ENCODE data around the gene TGIF1.
"Not testable (repeated sequence)": the region's sequence is repeated elsewhere in the genome, so short reads cannot be mapped to it uniquely, and the experiment has no call there.

The TGIF1 gene

DNA sequence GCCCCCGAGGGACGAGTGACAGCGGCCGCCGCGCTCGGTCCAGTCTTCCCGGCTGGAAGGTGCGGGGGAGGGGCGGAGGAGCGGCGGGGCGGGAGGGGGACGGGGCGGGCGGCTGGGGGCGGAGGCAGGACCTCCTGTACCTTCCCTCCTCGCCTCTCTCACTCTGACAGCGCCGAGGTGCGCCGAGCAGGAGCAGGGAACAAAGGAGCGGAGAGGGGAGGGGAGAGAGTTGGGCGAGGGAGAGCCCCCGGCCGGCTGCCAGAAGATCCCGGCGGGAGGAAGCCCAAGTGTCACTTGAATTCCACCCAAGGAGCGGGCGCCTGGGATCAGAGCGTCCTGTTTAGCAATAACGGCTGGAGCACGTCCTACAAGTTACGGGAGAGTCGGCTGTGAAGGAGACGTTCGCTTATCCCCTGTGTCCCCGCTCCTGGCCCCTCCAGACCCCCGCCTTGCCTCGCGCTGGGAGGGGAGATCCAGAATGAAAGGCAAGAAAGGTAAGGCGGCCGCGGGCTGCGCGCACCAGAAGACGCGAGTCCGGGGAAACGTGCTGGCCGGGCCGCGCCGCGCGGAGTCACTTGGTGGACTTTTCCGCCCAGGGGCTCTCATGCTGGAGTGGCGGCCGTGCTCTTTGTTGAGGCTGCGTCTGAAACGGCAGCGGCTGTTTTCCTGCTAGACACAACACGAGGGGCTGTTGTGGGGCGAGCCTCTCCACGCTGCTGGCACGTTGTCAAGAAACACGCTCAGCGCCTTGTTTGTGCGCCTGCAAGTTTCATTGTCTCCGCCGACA is at the start of gene TGIF1:
Gene TGIF1, plus strand, starts transcription at position 161 of the 787 bp plus-strand sequence. Its CDS starts 318 bp downstream, at position 479.
- Histone ChIP-seq H3K27me3 (ENCODE audit: low read depth, low read length) (no peaks in the 10 kb centered on the region), H3K36me3 (ENCODE audit: control insufficient read depth in 1 of 2, insufficient read depth in 2 of 2, low read length in 2 of 2) (peaks cover 0 to 22% of the 10 kb centered on the region in 2 donors), H3K4me1 (ENCODE audit: control insufficient read depth in 1 of 2, insufficient read depth in 2 of 2, low read length in 2 of 2) (peaks cover 5 to 7% of the 10 kb centered on the region in 2 donors), H3K27ac (ENCODE audit: low read length) (peak within 1 kb of the TSS; percentile 100), H3K4me3 (ENCODE audit: low read depth in 1 of 2, low read length in 2 of 2) (peak within 1 kb of the TSS; percentile 84 to 96), H3K9me3 (ENCODE audit: control insufficient read depth in 1 of 2, low read length in 2 of 2) (no peaks in the 10 kb centered on the region)

DNA sequence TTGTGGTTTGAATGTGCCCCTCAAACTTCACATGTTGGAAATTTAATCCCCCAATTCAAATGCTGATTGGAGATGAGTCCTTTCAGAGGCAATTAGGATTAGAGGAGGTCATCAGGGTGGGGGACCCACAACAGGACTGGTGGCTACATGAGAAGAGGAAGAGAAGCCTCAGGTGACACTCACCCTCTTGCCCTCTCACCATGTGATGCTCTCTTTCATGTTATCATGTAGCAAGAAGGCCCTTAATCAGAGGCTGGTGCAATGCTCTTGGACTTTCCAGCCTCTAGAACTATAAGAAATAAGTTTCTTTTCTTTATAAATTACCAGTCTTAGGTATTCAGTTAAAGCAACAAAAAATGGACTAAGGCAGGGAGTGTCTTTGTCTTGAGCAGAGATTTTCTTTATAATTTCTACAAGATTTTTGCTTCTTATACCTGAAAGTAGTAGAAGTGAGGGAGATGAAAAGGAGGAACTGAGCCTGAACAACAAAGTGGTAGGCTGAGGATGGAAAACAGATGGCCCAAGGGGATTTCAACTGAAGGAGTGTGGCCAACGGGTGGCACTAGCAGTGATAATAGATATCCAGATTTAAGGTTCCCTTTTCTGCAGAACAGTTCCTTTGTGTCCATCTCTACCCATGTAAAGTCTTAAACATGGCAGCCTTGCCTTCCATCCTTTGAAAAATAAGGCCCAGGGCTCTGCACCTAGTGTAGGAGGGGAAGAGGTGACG is 49.2 kb upstream of the TGIF1 start:
- Histone ChIP-seq H3K36me3 (ENCODE audit: control insufficient read depth in 1 of 2, insufficient read depth in 2 of 2, low read length in 2 of 2) (no peaks in the 10 kb centered on the region), H3K4me1 (ENCODE audit: control insufficient read depth in 1 of 2, insufficient read depth in 2 of 2, low read length in 2 of 2) (no peaks in the 10 kb centered on the region), H3K4me3 (ENCODE audit: low read depth in 1 of 2, low read length in 2 of 2) (no peak overlapping the region), H3K9me3 (ENCODE audit: control insufficient read depth in 1 of 2, low read length in 2 of 2) (peaks cover 0 to 11% of the 10 kb centered on the region in 2 donors), H3K27me3 (ENCODE audit: low read depth, low read length) (no peaks in the 10 kb centered on the region), H3K27ac (ENCODE audit: low read length) (no peak overlapping the region)

DNA sequence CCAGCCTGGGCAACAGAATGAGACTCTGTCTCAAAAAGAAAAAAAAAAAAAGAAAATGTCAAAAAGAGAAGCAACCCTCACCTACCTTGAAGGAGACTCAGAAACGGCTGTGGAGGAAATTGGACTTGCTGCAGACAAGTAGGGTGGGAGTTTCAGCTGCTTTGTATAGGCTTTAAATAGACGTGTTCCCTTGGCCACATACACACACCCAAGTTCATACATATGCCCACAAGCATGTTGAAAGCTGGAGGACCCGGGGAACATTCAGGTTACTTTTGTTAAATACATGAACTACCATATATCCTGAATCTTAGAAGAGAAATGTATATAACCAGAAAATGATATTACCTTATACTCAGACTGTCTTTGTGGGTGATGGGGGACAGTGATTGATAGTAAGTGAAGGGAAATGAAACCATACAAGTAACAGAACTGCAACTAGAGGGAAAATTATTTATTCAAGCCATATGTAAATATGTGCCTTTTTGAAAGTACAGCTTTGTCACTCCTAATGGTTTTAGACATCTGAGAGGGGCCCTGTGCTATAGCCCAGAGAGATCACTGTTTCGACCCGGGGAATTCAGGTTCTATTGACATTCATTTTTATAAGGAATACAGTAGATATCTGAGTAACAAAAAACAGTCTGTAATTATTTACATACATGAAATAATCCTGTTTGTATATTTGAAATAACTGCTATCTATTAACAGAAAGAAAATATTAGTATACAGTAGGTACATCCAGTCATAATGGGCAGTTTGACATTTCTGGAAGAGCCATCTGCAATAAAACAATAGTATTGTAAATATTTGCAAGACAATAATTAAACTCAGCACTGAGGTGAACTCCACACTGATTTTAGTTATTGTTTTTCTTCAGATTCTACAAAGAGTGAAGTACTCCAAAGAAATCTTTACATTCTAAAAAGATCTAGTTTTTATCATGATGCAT is 48.0 kb upstream of the TGIF1 start:
- Histone ChIP-seq H3K4me3 (ENCODE audit: low read depth in 1 of 2, low read length in 2 of 2) (no peak overlapping the region), H3K27me3 (ENCODE audit: low read depth, low read length) (no peaks in the 10 kb centered on the region)

DNA sequence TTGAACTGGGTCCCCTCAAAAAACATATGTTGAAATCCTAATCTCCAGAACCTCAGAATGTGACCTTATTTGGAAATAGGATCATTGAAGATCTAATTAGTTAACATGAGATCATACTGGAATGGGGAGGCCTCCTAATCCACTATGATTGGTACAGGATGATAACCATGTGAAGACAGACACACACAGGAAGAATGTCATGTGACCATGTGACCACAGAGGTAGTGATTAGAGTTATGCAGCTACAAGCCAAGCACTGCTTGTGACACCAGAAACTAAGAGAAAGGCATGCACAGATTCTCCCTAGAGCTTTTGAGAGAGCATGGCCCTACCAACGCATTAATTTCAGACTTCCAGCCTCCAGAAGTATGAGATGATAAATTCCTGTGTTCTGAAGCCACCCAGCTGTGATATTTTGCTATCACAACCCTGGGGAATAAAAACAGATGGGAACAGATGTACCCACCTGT is 47.0 kb upstream of the TGIF1 start:
- H3K27ac ChIP-seq (ENCODE audit: low read length) = no peak overlapping the region
- H3K9me3 ChIP-seq (ENCODE audit: control insufficient read depth in 1 of 2, low read length in 2 of 2) = peaks cover 0 to 11% of the 10 kb centered on the region in 2 donors
- no peak overlapping the region for H3K4me3 ChIP-seq (ENCODE audit: low read depth in 1 of 2, low read length in 2 of 2)
- H3K4me1 ChIP-seq (ENCODE audit: control insufficient read depth in 1 of 2, insufficient read depth in 2 of 2, low read length in 2 of 2) = no peaks in the 10 kb centered on the region
- no peaks in the 10 kb centered on the region for H3K36me3 ChIP-seq (ENCODE audit: control insufficient read depth in 1 of 2, insufficient read depth in 2 of 2, low read length in 2 of 2)
- no peaks in the 10 kb centered on the region for H3K27me3 ChIP-seq (ENCODE audit: low read depth, low read length)

More for the DNA sequence above, 48.0 kb upstream of the TGIF1 start:
- Histone ChIP-seq H3K27ac (ENCODE audit: low read length) (no peak overlapping the region), H3K4me1 (ENCODE audit: control insufficient read depth in 1 of 2, insufficient read depth in 2 of 2, low read length in 2 of 2) (no peaks in the 10 kb centered on the region), H3K36me3 (ENCODE audit: control insufficient read depth in 1 of 2, insufficient read depth in 2 of 2, low read length in 2 of 2) (no peaks in the 10 kb centered on the region), H3K9me3 (ENCODE audit: control insufficient read depth in 1 of 2, low read length in 2 of 2) (peaks cover 0 to 11% of the 10 kb centered on the region in 2 donors)

DNA sequence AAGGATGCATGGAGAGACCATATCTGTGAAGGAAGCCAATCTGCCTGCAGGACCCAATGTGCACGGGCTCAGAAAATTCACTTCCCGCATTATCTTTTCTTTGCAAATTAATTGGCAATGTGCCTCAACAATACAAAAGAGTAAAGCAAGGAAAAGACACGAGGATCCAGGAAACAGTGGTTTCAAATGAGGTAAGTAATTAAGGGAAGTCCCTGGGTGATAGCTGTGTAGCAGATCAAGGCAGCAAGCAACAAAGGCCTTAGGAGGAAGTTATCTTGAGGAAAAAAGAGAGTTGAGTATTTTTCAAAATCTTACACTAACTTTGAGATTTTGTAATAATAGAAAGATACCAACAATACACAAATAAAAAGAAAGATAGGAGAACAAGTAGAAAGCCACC is 44.3 kb upstream of the TGIF1 start:
- Histone ChIP-seq H3K9me3 (ENCODE audit: control insufficient read depth in 1 of 2, low read length in 2 of 2) (peaks cover 0 to 8% of the 10 kb centered on the region in 2 donors), H3K27ac (ENCODE audit: low read length) (no peak overlapping the region), H3K4me1 (ENCODE audit: control insufficient read depth in 1 of 2, insufficient read depth in 2 of 2, low read length in 2 of 2) (no peaks in the 10 kb centered on the region), H3K4me3 (ENCODE audit: low read depth in 1 of 2, low read length in 2 of 2) (no peak overlapping the region), H3K36me3 (ENCODE audit: control insufficient read depth in 1 of 2, insufficient read depth in 2 of 2, low read length in 2 of 2) (no peaks in the 10 kb centered on the region), H3K27me3 (ENCODE audit: low read depth, low read length) (no peaks in the 10 kb centered on the region)

DNA sequence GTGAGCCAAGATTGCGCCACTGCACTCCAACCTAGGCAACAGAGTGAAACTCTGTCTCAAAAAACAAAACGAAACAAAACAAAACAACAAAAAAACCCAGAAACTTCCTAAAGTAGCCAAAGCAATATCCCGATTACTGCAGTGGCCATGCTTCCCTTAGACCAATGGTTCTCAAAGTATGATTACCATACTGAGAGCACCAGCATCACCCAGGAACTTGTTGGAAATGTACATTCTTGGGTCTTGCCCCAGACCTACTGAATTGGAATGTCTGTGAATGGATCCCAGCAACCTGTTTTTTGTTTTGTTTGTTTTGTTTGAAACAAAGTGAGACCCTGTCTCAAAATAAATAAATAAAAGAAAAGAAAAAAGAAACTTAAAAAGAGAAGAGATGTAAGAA is 41.9 kb upstream of the TGIF1 start:
- no peaks in the 10 kb centered on the region for H3K4me1 ChIP-seq (ENCODE audit: control insufficient read depth in 1 of 2, insufficient read depth in 2 of 2, low read length in 2 of 2)
- H3K27ac ChIP-seq (ENCODE audit: low read length) = no peak overlapping the region
- H3K36me3 ChIP-seq (ENCODE audit: control insufficient read depth in 1 of 2, insufficient read depth in 2 of 2, low read length in 2 of 2) = no peaks in the 10 kb centered on the region
- no peaks in the 10 kb centered on the region for H3K27me3 ChIP-seq (ENCODE audit: low read depth, low read length)
- H3K9me3 ChIP-seq (ENCODE audit: control insufficient read depth in 1 of 2, low read length in 2 of 2) = peaks cover 0 to 8% of the 10 kb centered on the region in 2 donors
- H3K4me3 ChIP-seq (ENCODE audit: low read depth in 1 of 2, low read length in 2 of 2) = no peak overlapping the region

DNA sequence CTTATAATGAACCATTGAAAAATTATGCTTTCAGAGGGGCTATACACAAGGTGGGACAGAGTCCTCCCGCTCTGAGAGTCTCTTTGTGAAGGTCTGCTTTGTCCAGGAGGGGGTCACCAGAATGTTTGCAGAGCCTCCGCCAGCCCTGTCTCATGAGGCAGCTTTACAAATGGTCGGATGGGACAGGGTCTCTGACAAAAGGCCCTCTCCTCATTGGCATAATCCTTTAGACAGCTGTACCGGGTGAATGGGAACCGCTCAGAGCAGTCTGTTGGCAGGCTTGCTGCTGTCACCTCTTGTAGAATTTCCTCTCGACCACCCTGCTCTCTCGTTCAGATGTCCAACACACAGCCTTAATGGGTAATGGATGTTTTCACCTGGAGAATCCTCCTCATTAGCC is 40.2 kb upstream of the TGIF1 start:
- Histone ChIP-seq H3K4me1 (ENCODE audit: control insufficient read depth in 1 of 2, insufficient read depth in 2 of 2, low read length in 2 of 2) (no peaks in the 10 kb centered on the region), H3K9me3 (ENCODE audit: control insufficient read depth in 1 of 2, low read length in 2 of 2) (peaks cover 0 to 6% of the 10 kb centered on the region in 2 donors), H3K36me3 (ENCODE audit: control insufficient read depth in 1 of 2, insufficient read depth in 2 of 2, low read length in 2 of 2) (no peaks in the 10 kb centered on the region), H3K4me3 (ENCODE audit: low read depth in 1 of 2, low read length in 2 of 2) (no peak overlapping the region), H3K27me3 (ENCODE audit: low read depth, low read length) (no peaks in the 10 kb centered on the region), H3K27ac (ENCODE audit: low read length) (no peak overlapping the region)

DNA sequence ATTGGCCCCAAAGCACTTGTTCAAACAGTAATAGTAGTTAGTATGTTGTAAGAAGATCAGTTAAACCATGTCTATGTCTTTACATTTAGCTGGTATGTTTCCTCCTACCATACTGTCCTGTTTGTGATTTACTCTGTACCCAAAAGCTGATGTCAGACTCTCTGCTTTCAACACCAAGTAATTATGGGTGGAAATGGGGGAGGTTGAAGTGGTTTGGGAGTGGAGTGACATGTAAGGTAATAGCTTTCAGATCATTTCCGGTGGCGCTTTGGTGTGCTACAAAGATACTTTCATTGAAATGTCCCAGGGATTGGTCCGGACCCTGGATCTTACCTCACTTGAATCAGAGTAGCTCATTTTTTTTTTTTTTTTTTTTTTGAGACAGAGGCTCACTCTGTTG is 39.7 kb upstream of the TGIF1 start:
- no peaks in the 10 kb centered on the region for H3K36me3 ChIP-seq (ENCODE audit: control insufficient read depth in 1 of 2, insufficient read depth in 2 of 2, low read length in 2 of 2)
- H3K4me3 ChIP-seq (ENCODE audit: low read depth in 1 of 2, low read length in 2 of 2) = no peak overlapping the region
- peaks cover 0 to 3% of the 10 kb centered on the region in 2 donors for H3K9me3 ChIP-seq (ENCODE audit: control insufficient read depth in 1 of 2, low read length in 2 of 2)
- no peak overlapping the region for H3K27ac ChIP-seq (ENCODE audit: low read length)
- no peaks in the 10 kb centered on the region for H3K27me3 ChIP-seq (ENCODE audit: low read depth, low read length)
- no peaks in the 10 kb centered on the region for H3K4me1 ChIP-seq (ENCODE audit: control insufficient read depth in 1 of 2, insufficient read depth in 2 of 2, low read length in 2 of 2)

DNA sequence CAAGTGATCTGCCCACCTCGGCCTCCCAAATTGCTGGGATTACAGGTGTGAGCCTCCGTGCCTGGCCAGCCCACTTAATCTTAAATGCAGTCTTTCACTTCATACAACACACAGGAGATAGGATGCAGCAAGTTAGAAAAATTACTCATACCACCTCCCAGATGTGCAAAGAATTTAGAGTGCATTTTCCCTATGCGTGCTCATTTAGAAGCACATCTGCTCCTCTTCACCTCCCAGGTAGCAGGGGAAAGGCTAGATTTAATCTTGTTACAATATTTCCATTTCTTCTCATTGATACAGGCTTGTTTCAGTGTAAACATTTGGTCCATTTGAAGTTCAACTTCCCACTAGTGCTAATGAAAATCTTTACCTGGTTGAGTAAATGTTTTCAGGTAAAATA is 39.1 kb upstream of the TGIF1 start:
- H3K9me3 ChIP-seq (ENCODE audit: control insufficient read depth in 1 of 2, low read length in 2 of 2); H3K4me3 ChIP-seq (ENCODE audit: low read depth in 1 of 2, low read length in 2 of 2); H3K27me3 ChIP-seq (ENCODE audit: low read depth, low read length); H3K4me1 ChIP-seq (ENCODE audit: control insufficient read depth in 1 of 2, insufficient read depth in 2 of 2, low read length in 2 of 2); H3K27ac ChIP-seq (ENCODE audit: low read length); H3K36me3 ChIP-seq (ENCODE audit: control insufficient read depth in 1 of 2, insufficient read depth in 2 of 2, low read length in 2 of 2): not testable (repeated sequence)

DNA sequence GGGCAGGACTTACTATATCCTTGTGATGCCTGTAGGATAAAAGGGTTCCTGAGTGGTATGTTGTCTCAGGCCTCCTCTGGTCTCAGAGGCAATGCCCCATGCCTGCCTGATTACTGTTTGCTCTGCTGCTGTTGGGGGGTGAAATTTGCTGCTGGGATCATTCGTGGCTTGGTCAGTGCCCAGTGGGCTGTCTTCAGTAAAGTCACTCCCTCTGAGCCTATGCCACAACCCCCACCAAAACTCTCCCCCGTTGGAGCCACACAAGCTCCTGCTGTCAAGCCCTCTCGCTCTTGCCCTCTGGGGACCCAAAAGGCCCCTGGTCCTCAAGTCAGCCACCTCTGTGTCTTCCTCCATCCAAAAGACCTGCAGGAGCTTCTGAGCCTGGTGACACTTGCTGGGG is 38.6 kb upstream of the TGIF1 start:
- H3K4me1 ChIP-seq (ENCODE audit: control insufficient read depth in 1 of 2, insufficient read depth in 2 of 2, low read length in 2 of 2) = no peaks in the 10 kb centered on the region
- no peaks in the 10 kb centered on the region for H3K9me3 ChIP-seq (ENCODE audit: control insufficient read depth in 1 of 2, low read length in 2 of 2)
- H3K36me3 ChIP-seq (ENCODE audit: control insufficient read depth in 1 of 2, insufficient read depth in 2 of 2, low read length in 2 of 2) = no peaks in the 10 kb centered on the region
- H3K4me3 ChIP-seq (ENCODE audit: low read depth in 1 of 2, low read length in 2 of 2) = peak overlapping the region; percentile 48 to 58
- H3K27ac ChIP-seq (ENCODE audit: low read length) = no peak overlapping the region
- no peaks in the 10 kb centered on the region for H3K27me3 ChIP-seq (ENCODE audit: low read depth, low read length)

DNA sequence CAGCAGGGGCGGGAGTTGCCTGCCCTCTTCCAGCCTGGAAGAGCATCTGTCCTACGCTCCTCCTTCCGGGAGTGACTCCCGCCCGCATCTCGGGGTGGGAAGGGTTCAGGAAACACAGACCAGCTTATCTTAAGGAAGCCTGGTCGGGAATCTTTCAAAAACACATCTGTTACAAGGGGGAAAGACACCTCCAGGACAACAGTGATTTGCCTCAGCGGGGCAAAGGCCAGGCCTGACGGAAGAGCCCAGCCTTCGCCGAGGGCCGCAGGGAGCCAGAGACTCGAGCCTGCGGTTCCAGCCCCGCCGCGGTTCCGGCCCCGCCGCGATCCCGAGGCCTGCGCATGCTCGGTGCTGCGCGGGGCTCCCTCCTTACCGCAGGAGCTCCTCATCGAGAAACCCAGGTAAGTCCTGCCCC is 38.1 kb upstream of the TGIF1 start:
- Histone ChIP-seq H3K27me3 (ENCODE audit: low read depth, low read length) (no peaks in the 10 kb centered on the region), H3K27ac (ENCODE audit: low read length) (no peak overlapping the region), H3K4me1 (ENCODE audit: control insufficient read depth in 1 of 2, insufficient read depth in 2 of 2, low read length in 2 of 2) (no peaks in the 10 kb centered on the region), H3K36me3 (ENCODE audit: control insufficient read depth in 1 of 2, insufficient read depth in 2 of 2, low read length in 2 of 2) (no peaks in the 10 kb centered on the region), H3K4me3 (ENCODE audit: low read depth in 1 of 2, low read length in 2 of 2) (peak overlapping the region; percentile 48 to 58), H3K9me3 (ENCODE audit: control insufficient read depth in 1 of 2, low read length in 2 of 2) (no peaks in the 10 kb centered on the region)
